C4-2B (cell line): ENCODE data around the gene MAP4.
"Not testable (repeated sequence)": the region's sequence is repeated elsewhere in the genome, so short reads cannot be mapped to it uniquely, and the experiment has no call there.

Experiments used
- H3K27ac ChIP-seq: fragments of 450-650 bp; 2 replicates; pipeline ENCODE4 v1.5.1; 2017
- CTCF ChIP-seq: fragments of 450-650 bp; conservative IDR thresholded peaks from 2 replicates; pipeline ENCODE4 v1.5.1; 2017; ENCODE audit warnings: mild to moderate bottlenecking
- ZFX ChIP-seq: fragments of 450-650 bp; IDR thresholded peaks from 2 replicates; pipeline ENCODE4 v1.6.1; 2017

MAP4 gene

GRCh38 chr3:47838503-47838902, 177.7 kb downstream of the MAP4 start:
- TF ChIP-seq CTCF, result no peak
- no peak for TF ChIP-seq ZFX

GRCh38 chr3:47836986-47837385, 179.2 kb downstream of the MAP4 start:
- TF ChIP-seq CTCF (no peak), ZFX (no peak)
- no peak overlapping the region for H3K27ac ChIP-seq

More at GRCh38 chr3:47838503-47838902, 177.7 kb downstream of the MAP4 start:
- no peak overlapping the region for H3K27ac ChIP-seq

GRCh38 chr3:47829482-47829881, 186.7 kb downstream of the MAP4 start:
- H3K27ac ChIP-seq, result not testable (repeated sequence)

- peak overlapping the region; percentile 92 for H3K27ac ChIP-seq
- no peak for TF ChIP-seq ZFX
- no peak for TF ChIP-seq CTCF
These were observed 190.6 kb downstream of the MAP4 start for GRCh38 chr3:47825590-47825989.

- H3K27ac ChIP-seq, result peak overlapping the region; percentile 92
- TF ChIP-seq ZFX, result peak; percentile 98
- TF ChIP-seq CTCF, result peak; percentile 97
These were observed 191.4 kb downstream of the MAP4 start for GRCh38 chr3:47824541-47825473.

- TF ChIP-seq CTCF, result no peak
- H3K27ac ChIP-seq, result no peak overlapping the region
These were observed 198.6 kb downstream of the MAP4 start for GRCh38 chr3:47817609-47818008.

- no peak overlapping the region for H3K27ac ChIP-seq
- TF ChIP-seq ZFX, result no peak
- TF ChIP-seq CTCF, result no peak
These were observed 202.6 kb downstream of the MAP4 start for GRCh38 chr3:47813551-47814177.
